Smooth muscle cell of the coronary artery (primary cell): Measurements from ENCODE around the gene GNRH2. TPM values are rescaled to one million over a fixed set of nuclear protein-coding genes. Genes with fewer than 3 reads are reported as not detected.

Source experiments
- total RNA-seq: library from RNA; depleted of rRNA; stranded (reverse); fragments of >200 nt; gene quantifications from 2 replicates; pipeline ENCODE4 v1.2.3, GENCODE V29; 2014; ENCODE audit warnings: low replicate concordance

GNRH2 gene
- total RNA-seq = not detected in 2 replicates

GRCh38 chr20:3043322-3043721 lies at the start of gene GNRH2:
Gene GNRH2, plus strand, starts transcription at chr20:3043622. Its CDS starts 793 bp downstream, at chr20:3044415.

DNA sequence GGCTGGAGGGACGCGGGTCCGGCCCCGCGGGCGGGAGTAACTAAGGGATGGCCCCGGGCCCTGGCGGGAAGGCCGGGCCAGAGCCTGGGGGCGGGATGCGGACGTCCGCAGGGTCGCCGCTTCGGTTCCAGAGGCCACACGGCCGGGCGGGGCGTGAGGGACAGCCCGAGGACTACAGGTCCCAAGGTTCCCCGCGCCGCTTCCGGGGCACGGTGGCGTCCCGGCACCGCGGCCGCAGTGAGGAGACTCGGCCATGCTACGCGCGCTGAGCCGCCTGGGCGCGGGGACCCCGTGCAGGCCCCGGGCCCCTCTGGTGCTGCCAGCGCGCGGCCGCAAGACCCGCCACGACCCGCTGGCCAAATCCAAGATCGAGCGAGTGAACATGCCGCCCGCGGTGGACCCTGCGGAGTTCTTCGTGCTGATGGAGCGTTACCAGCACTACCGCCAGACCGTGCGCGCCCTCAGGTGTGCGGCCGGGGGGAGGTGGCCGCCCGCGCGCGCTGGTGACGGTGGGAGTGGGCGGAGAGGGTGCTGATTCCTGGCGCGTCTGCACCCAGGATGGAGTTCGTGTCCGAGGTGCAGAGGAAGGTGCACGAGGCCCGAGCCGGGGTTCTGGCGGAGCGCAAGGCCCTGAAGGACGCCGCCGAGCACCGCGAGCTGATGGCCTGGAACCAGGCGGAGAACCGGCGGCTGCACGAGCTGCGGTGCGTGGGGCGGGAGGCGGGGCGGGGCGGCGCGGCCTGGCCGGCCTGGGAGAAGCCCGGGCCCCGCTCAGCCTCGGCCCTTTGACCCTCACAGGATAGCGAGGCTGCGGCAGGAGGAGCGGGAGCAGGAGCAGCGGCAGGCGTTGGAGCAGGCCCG lies 2.6 kb downstream of the GNRH2 start, which contains the start of gene MRPS26:
MRPS26 (plus strand) TSS at position 237 of the 861 bp plus-strand sequence; CDS start at position 254, 17 bp downstream.

GRCh38 chr20:3071610-3072529 lies 28.4 kb downstream of the GNRH2 start, which contains the start of gene OXT:
Gene OXT, plus strand, starts transcription at chr20:3071620. Its CDS starts 36 bp downstream, at chr20:3071656.

GRCh38 chr20:3084283-3084985 lies 41.0 kb downstream of the GNRH2 start, which contains the start of gene AVP:
Gene AVP, minus strand, starts transcription at chr20:3084724. Its CDS starts 50 bp downstream, at chr20:3084674.

Other genes with a start within 250 kb of the GNRH2 start
- gene CPXM1, start 243.0 kb upstream of the GNRH2 start, total RNA-seq = 0.23 and 32.2 TPM in 2 replicates
- gene C20orf141, start 228.6 kb upstream of the GNRH2 start, total RNA-seq = not detected in 2 replicates
- gene TMEM239, start 227.3 kb upstream of the GNRH2 start, total RNA-seq = 0.35 TPM in 1 of 2 replicates, not detected in the other
- 18.0 and 19.1 TPM in 2 replicates for gene PCED1A, start 203.0 kb upstream of the GNRH2 start, total RNA-seq
- gene VPS16, start 202.9 kb upstream of the GNRH2 start, total RNA-seq = 66.8 and 135 TPM in 2 replicates
- 22.8 and 30.8 TPM in 2 replicates for gene PTPRA, start 170.1 kb upstream of the GNRH2 start, total RNA-seq
- 42.8 and 45.7 TPM in 2 replicates for gene MRPS26, start 2.4 kb downstream of the GNRH2 start, total RNA-seq
- not detected in 2 replicates for gene OXT, start 28.0 kb downstream of the GNRH2 start, total RNA-seq
- not detected in 2 replicates for gene AVP, start 41.1 kb downstream of the GNRH2 start, total RNA-seq
- gene FASTKD5, start 116.2 kb downstream of the GNRH2 start, total RNA-seq = 6.2 and 9.8 TPM in 2 replicates
- gene UBOX5, start 116.2 kb downstream of the GNRH2 start, total RNA-seq = 1.5 and 2.1 TPM in 2 replicates
- 1.6 and 2.6 TPM in 2 replicates for gene LZTS3, start 129.9 kb downstream of the GNRH2 start, total RNA-seq
- gene DDRGK1, start 161.1 kb downstream of the GNRH2 start, total RNA-seq = 27.2 and 38.4 TPM in 2 replicates
- 9.9 and 30.8 TPM in 2 replicates for gene ITPA, start 165.9 kb downstream of the GNRH2 start, total RNA-seq
- 0.83 and 1.2 TPM in 2 replicates for gene SLC4A11, start 195.6 kb downstream of the GNRH2 start, total RNA-seq